K562 (cell line): ENCODE data around the gene OLFML2A. TPM values are rescaled to one million over a fixed set of nuclear protein-coding genes. Genes with fewer than 3 reads are reported as not detected.
A peak's percentile ranks its signal among the peaks of the same experiment; 100 is the strongest.

Experiments used
- BRD9 ChIP-seq: fragments of 450-650 bp; IDR thresholded peaks from 2 replicates; pipeline ENCODE4 v1.6.1; 2018; ENCODE audit warnings: low read depth; ENCODE audit not compliant: partially characterized antibody
- CHD1 ChIP-seq: fragments of 200-600 bp; sonication (generic); IDR thresholded peaks from one replicate; pipeline ENCODE4 v1.6.1; 2012; ENCODE audit warnings: mild to moderate bottlenecking, moderate library complexity, low read length, inconsistent platforms
- HLTF ChIP-seq: fragments of 450-650 bp; IDR thresholded peaks from 2 replicates; pipeline ENCODE4 v1.6.1; 2016
- MLX ChIP-seq, 2 experiments: fragments of 450-650 bp in 1 of 2; sonication (generic) in 1 of 2; formaldehyde crosslinking; conservative IDR thresholded peaks; 2 replicates each; pipeline versions ENCODE4 v1.4.0 to v1.8.1; 2020 to 2022; ENCODE audit warnings: mild to moderate bottlenecking in 1 of 2, missing genetic modification reagents in 1 of 2
- POU5F1 ChIP-seq: fragments of 150-350 bp; IDR thresholded peaks from 2 replicates; pipeline ENCODE4 v1.6.1; 2014; ENCODE audit warnings: borderline replicate concordance, low read length, low read depth, mild to moderate bottlenecking; ENCODE audit not compliant: partially characterized antibody
- RNF2 ChIP-seq: sonication (generic); IDR thresholded peaks from 2 replicates; pipeline ENCODE4 v1.6.1; 2016
- SIRT6 ChIP-seq: IDR thresholded peaks from one replicate; pipeline ENCODE4 v1.6.1; 2012; ENCODE audit warnings: low read depth, mild to moderate bottlenecking, control low read depth, inconsistent platforms, low read length, moderate library complexity
- SLC30A9 ChIP-seq: fragments of 250-450 bp; sonication (Bioruptor Pico); IDR thresholded peaks from 2 replicates; pipeline ENCODE4 v1.8.0; 2022; ENCODE audit warnings: mild to moderate bottlenecking, moderate library complexity
- TAL1 ChIP-seq: fragments of 450-650 bp; IDR thresholded peaks from 2 replicates; pipeline ENCODE4 v1.6.1; 2016; ENCODE audit warnings: mild to moderate bottlenecking
- TCF3 ChIP-seq: sonication (generic); formaldehyde crosslinking; IDR thresholded peaks from 2 replicates; pipeline ENCODE4 v1.4.0; 2020; ENCODE audit warnings: mild to moderate bottlenecking, missing genetic modification reagents
- TRIM28 ChIP-seq: fragments of 450-650 bp; IDR thresholded peaks from 2 replicates; pipeline ENCODE4 v1.6.1; 2017
- ZBTB40 ChIP-seq, 2 experiments: fragments of 450-650 bp in 1 of 2; sonication (generic) in 1 of 2; formaldehyde crosslinking in 1 of 2; IDR thresholded peaks; 2 replicates each; pipeline versions ENCODE4 v1.7.1 to v1.9.0; 2016 to 2022; ENCODE audit warnings: inconsistent platforms in 1 of 2, mild to moderate bottlenecking in 1 of 2, missing genetic modification reagents in 1 of 2
- ZNF143 ChIP-seq: sonication (generic); formaldehyde crosslinking; IDR thresholded peaks from 2 replicates; pipeline ENCODE4 v1.9.0; 2022; ENCODE audit warnings: mild to moderate bottlenecking, missing genetic modification reagents
- ZNF551 ChIP-seq: fragments of 250-450 bp; sonication (Bioruptor Pico); IDR thresholded peaks from 2 replicates; pipeline ENCODE4 v1.5.0; 2021; ENCODE audit warnings: mild to moderate bottlenecking, moderate library complexity
- polyA plus RNA-seq, 8 experiments: library from polyadenylated mRNA; depleted of rRNA in 4 of 8; stranded (reverse) in 5 of 8; unstranded in 3 of 8; fragments of >200 nt; fragmentation: Nextera tagmentation in 2 of 8; fragmentation: Illumina TruSeq in 1 of 8; extraction: Ambion mirVana in 2 of 8; extraction: Trizol in 1 of 8; gene quantifications; 2 replicates each; pipeline versions ENCODE4 v1.2.1 to v1.2.3, GENCODE V29; 2011 to 2014; ENCODE audit warnings: inconsistent platforms in 1 of 8, missing spikeins in 1 of 8
- total RNA-seq, 7 experiments: library from RNA; depleted of rRNA in 6 of 7; stranded (reverse); fragments of >200 nt in 6 of 7; fragmentation: Illumina TruSeq in 2 of 7; extraction: Trizol in 2 of 7; gene quantifications; 2 replicates each; pipeline versions ENCODE4 v1.2.1 to v1.2.3, GENCODE V29; 2011 to 2021; ENCODE audit warnings: low replicate concordance in 1 of 7
- TF ChIP-seq, protein P1 (sequence below): fragments of 450-650 bp; formaldehyde crosslinking; IDR thresholded peaks from 2 replicates; pipeline ENCODE4 v1.4.0; 2022; ENCODE audit warnings: missing genetic modification characterization
- TF ChIP-seq, protein P2 (sequence below): fragments of 250-450 bp; sonication (Bioruptor Pico); IDR thresholded peaks from 2 replicates; pipeline ENCODE4 v1.6.1; 2021; ENCODE audit warnings: mild to moderate bottlenecking

The OLFML2A gene
- total and polyA plus RNA-seq, 9 of the 15 experiments (the other 6 are each of a cell fraction or from before 2014, with no cell fraction given) = 0.16 TPM; not detected in 8

- TF ChIP-seq ZBTB40 (IDR thresholded peaks at IDR 0.05) (no peak), ZBTB40 (CRISPR knock-in tag; IDR thresholded peaks at IDR 0.05) (no peak), ZNF551 (CRISPR knock-in tag) (no peak), SLC30A9 (CRISPR knock-in tag) (no peak), BRD9 (no peak), TCF3 (no peak), RNF2 (no peak), CHD1 (no peak), POU5F1 (no peak), TAL1 (no peak), ZNF143 (CRISPR knock-in tag) (no peak), SIRT6 (no peak), MLX (CRISPR knock-in tag; conservative IDR thresholded peaks at IDR 0.05) (no peak), TRIM28 (no peak), HLTF (0 out of 2 replicates have a peak, but pooled peaks have one; percentile 39)
- TF ChIP-seq, protein P1, sequence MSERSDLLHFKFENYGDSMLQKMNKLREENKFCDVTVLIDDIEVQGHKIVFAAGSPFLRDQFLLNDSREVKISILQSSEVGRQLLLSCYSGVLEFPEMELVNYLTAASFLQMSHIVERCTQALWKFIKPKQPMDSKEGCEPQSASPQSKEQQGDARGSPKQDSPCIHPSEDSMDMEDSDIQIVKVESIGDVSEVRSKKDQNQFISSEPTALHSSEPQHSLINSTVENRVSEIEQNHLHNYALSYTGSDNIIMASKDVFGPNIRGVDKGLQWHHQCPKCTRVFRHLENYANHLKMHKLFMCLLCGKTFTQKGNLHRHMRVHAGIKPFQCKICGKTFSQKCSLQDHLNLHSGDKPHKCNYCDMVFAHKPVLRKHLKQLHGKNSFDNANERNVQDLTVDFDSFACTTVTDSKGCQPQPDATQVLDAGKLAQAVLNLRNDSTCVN = no peak
- TF ChIP-seq, protein P2, sequence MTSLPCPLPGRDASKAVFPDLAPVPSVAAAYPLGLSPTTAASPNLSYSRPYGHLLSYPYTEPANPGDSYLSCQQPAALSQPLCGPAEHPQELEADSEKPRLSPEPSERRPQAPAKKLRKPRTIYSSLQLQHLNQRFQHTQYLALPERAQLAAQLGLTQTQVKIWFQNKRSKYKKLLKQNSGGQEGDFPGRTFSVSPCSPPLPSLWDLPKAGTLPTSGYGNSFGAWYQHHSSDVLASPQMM (CRISPR knock-in tag) = no peak
Measured at GRCh38 chr9:124774129-124774978, 2.6 kb upstream of the OLFML2A start (continued).
